ENCODE data around the gene COG4.

Gene COG4

GRCh38 chr16:70430667-70431536 lies 92.5 kb downstream of the COG4 start:
- DNase-seq = no peak
